Coronary artery (tissue), 2 donors: Measurements from ENCODE around the gene GPN1.
"Not testable (repeated sequence)": the region's sequence is repeated elsewhere in the genome, so short reads cannot be mapped to it uniquely, and the experiment has no call there.

Source experiments
- DNase-seq: peaks from one replicate; pipeline ENCODE4 v3.0.0-alpha.2; 2017; ENCODE audit warnings: low spot score
- H3K27ac ChIP-seq, 2 donors: fragments of 200-600 bp; sonication (generic); one replicate each; pipeline ENCODE4 v1.5.1; 2016 to 2019
- H3K4me3 ChIP-seq: fragments of 200-600 bp; sonication (generic); 2 replicates; pipeline ENCODE4 v1.5.1; 2016; ENCODE audit warnings: mild to moderate bottlenecking, moderate library complexity
- CTCF ChIP-seq: fragments of 200-600 bp; sonication (generic); IDR thresholded peaks from one replicate; pipeline ENCODE4 v1.5.1; 2019; ENCODE audit warnings: antibody characterized with exemption

GPN1 gene

GRCh38 chr2:27671235-27671634 is 42.4 kb downstream of the GPN1 start:
- H3K27ac ChIP-seq = no peak overlapping the region
- TF ChIP-seq CTCF = no peak
- no peak for DNase-seq
- no peak overlapping the region for H3K4me3 ChIP-seq

- Histone ChIP-seq H3K4me3 (no peak overlapping the region), H3K27ac (no peak overlapping the region)
- no peak for TF ChIP-seq CTCF
- no peak for DNase-seq
These were observed 44.1 kb downstream of the GPN1 start for GRCh38 chr2:27672723-27673486.

- no peak for TF ChIP-seq CTCF
- H3K4me3 ChIP-seq = no peak overlapping the region
- DNase-seq = no peak
- H3K27ac ChIP-seq = no peak overlapping the region
These were observed 51.7 kb downstream of the GPN1 start for GRCh38 chr2:27680571-27680970.

- TF ChIP-seq CTCF = no peak
- Histone ChIP-seq H3K27ac (peak overlapping the region in 1 of 2 donors; percentile 50), H3K4me3 (no peak overlapping the region)
- DNase-seq = no peak
These were observed 53.0 kb downstream of the GPN1 start for GRCh38 chr2:27681841-27682240.

GRCh38 chr2:27682334-27682771 is 53.5 kb downstream of the GPN1 start:
- H3K4me3 ChIP-seq, DNase-seq: not testable (repeated sequence)
- H3K27ac ChIP-seq = peak overlapping the region; percentile 52 to 72

GRCh38 chr2:27683390-27684071 is 54.7 kb downstream of the GPN1 start:
- peak; percentile 85 for TF ChIP-seq CTCF
- H3K4me3 ChIP-seq = no peak overlapping the region
- DNase-seq = no peak
- peak overlapping the region; percentile 3 to 72 for H3K27ac ChIP-seq

GRCh38 chr2:27685006-27685405 is 56.2 kb downstream of the GPN1 start:
- H3K4me3 ChIP-seq, DNase-seq, H3K27ac ChIP-seq: not testable (repeated sequence)

GRCh38 chr2:27685577-27685976 is 56.7 kb downstream of the GPN1 start:
- H3K27ac ChIP-seq = no peak overlapping the region
- no peak for DNase-seq
- no peak overlapping the region for H3K4me3 ChIP-seq
- no peak for TF ChIP-seq CTCF
